Measurements from ENCODE around the gene SCRN3. TPM values are rescaled to one million over a fixed set of nuclear protein-coding genes. Genes with fewer than 3 reads are reported as not detected.

SCRN3 gene
- polyA plus RNA-seq, 1 of the 3 experiments (the other 2 are of a cell fraction): 14.7 TPM

DNA sequence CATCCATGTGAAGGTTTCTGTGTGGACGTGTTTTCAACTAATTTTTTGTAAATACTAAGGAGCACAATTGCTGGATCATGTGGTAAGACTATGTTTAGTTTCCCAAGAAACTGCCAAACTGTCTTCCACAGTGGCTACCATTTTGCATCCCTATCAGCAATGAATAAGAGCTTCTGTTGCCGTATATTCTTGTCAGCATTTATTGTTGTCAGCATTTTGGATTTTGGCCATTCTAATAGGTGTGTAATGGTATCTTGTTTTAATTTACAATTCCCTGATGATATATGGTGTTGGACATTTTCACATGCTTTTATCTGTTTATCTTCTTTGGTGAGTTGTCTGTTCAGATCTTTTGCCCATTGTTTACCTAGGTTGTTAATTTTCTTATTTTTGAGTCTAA lies 34.5 kb downstream of the SCRN3 start:
- Histone ChIP-seq H3K79me2 (ENCODE audit: insufficient read depth) (no peaks in the 10 kb centered on the region), H3K4me1 (ENCODE audit: control insufficient read depth in 1 of 2, insufficient read depth in 2 of 2, low read depth in 1 of 2, low read length in 1 of 2) (no peaks in the 10 kb centered on the region), H2AFZ (ENCODE audit: low read depth) (no peak overlapping the region), H3K27me3 (ENCODE audit: insufficient read depth) (no peaks in the 10 kb centered on the region), H3K4me2 (no peak overlapping the region), H3K9ac (no peak overlapping the region), H3K4me3 (ENCODE audit: low read depth in 2 of 2, low read length in 1 of 2) (no peak overlapping the region), H3K27ac (ENCODE audit: low read depth in 2 of 2, low read length in 1 of 2) (no peak overlapping the region), H3K9me2 (no peaks in the 10 kb centered on the region), H3K9me3 (no peaks in the 10 kb centered on the region), H3F3A (replicated peaks; ENCODE audit: insufficient read depth) (peaks cover 9% of the 10 kb centered on the region), H4K20me1 (ENCODE audit: insufficient read depth) (no peaks in the 10 kb centered on the region), H3K36me3 (replicated peaks in 1 of 2; ENCODE audit: control insufficient read depth in 1 of 2, insufficient read depth in 2 of 2, low read length in 1 of 2) (peaks cover 25 to 42% of the 10 kb centered on the region in 2 experiments)
- DNase-seq: no peak
- WGBS (ENCODE audit: low lambda C conversion rate): 88% methylated on average over 2 of the region's 2 CpGs
- ChIA-PET CTCF (no interaction called here), POLR2A (no interaction called here)
- TF ChIP-seq RXRA (IDR thresholded peaks at IDR 0.05; ENCODE audit: borderline replicate concordance, low read depth): no peak
- TF ChIP-seq NFIC (IDR thresholded peaks at IDR 0.05; ENCODE audit: borderline replicate concordance): no peak
- no peak for TF ChIP-seq GABPA (IDR thresholded peaks at IDR 0.05; ENCODE audit: low read depth)
- no peak for TF ChIP-seq TCF12 (IDR thresholded peaks at IDR 0.05)
- no peak for TF ChIP-seq POLR2AphosphoS5 (IDR thresholded peaks at IDR 0.05; ENCODE audit: low read depth, low read length)
- no peak for TF ChIP-seq FOXM1 (IDR thresholded peaks at IDR 0.05; ENCODE audit: low read depth)
- no peak for TF ChIP-seq GATA2 (CRISPR knock-in tag; IDR thresholded peaks at IDR 0.05)
- TF ChIP-seq PBX3 (IDR thresholded peaks at IDR 0.05): no peak
- no peak for TF ChIP-seq MXI1 (IDR thresholded peaks at IDR 0.05; ENCODE audit: low read depth, low read length)

- WGBS (ENCODE audit: low lambda C conversion rate): 85% methylated on average over 1 of the region's 1 CpG
- Histone ChIP-seq H3K27me3 (ENCODE audit: insufficient read depth) (no peaks in the 10 kb centered on the region), H3K36me3 (replicated peaks in 1 of 2; ENCODE audit: control insufficient read depth in 1 of 2, insufficient read depth in 2 of 2, low read length in 1 of 2) (peaks cover 25 to 40% of the 10 kb centered on the region in 2 experiments), H3K4me3 (ENCODE audit: low read depth in 2 of 2, low read length in 1 of 2) (no peak overlapping the region), H3F3A (replicated peaks; ENCODE audit: insufficient read depth) (peaks cover 9% of the 10 kb centered on the region), H3K27ac (ENCODE audit: low read depth in 2 of 2, low read length in 1 of 2) (no peak overlapping the region), H3K9me3 (no peaks in the 10 kb centered on the region), H3K4me1 (ENCODE audit: control insufficient read depth in 1 of 2, insufficient read depth in 2 of 2, low read depth in 1 of 2, low read length in 1 of 2) (no peaks in the 10 kb centered on the region; a peak in 1 of 4 replicates), H3K9ac (no peak overlapping the region), H3K79me2 (ENCODE audit: insufficient read depth) (no peaks in the 10 kb centered on the region), H4K20me1 (ENCODE audit: insufficient read depth) (no peaks in the 10 kb centered on the region), H2AFZ (ENCODE audit: low read depth) (no peak overlapping the region), H3K9me2 (no peaks in the 10 kb centered on the region), H3K4me2 (no peak overlapping the region)
- CTCF ChIA-PET: interaction anchor here (1.9 kb wide), 1 partner anchor 31 kb away, joined by 6 read pairs; no protein-coding TSS in a partner anchor
- POLR2A ChIA-PET: no interaction called here
- no peak for DNase-seq
- TF ChIP-seq TAF1 (IDR thresholded peaks at IDR 0.05; ENCODE audit: borderline replicate concordance, low read depth, low read length): no peak
- no peak for TF ChIP-seq EZH2phosphoT487 (IDR thresholded peaks at IDR 0.05; ENCODE audit: borderline replicate concordance, low read depth)
- no peak for TF ChIP-seq CHD2 (IDR thresholded peaks at IDR 0.05; ENCODE audit: low read length, partially characterized antibody)
- no peak for TF ChIP-seq RFX5 (IDR thresholded peaks at IDR 0.05; ENCODE audit: low read length)
These were observed 36.4 kb downstream of the SCRN3 start for GRCh38 chr2:174431902-174432301.

- H3K4me2 ChIP-seq: no peak overlapping the region
These were observed 40.8 kb downstream of the SCRN3 start for GRCh38 chr2:174436351-174436750.

More at GRCh38 chr2:174436351-174436750, 40.8 kb downstream of the SCRN3 start:
- no peaks in the 10 kb centered on the region for H3K9me3 ChIP-seq
- DNase-seq: no peak
- ChIA-PET POLR2A (no interaction called here), CTCF (interaction anchor here (2.9 kb wide), 1 partner anchor 27 kb away, joined by 9 read pairs; no protein-coding TSS in a partner anchor)
- no peak overlapping the region for H2AFZ ChIP-seq (ENCODE audit: low read depth)
- no peak overlapping the region for H3K4me3 ChIP-seq (ENCODE audit: low read depth in 2 of 2, low read length in 1 of 2)
- H3K27ac ChIP-seq (ENCODE audit: low read depth in 2 of 2, low read length in 1 of 2): peak overlapping the region in 1 of 2 experiments; percentile 22; a peak in 2 of 4 replicates
- H3K79me2 ChIP-seq (ENCODE audit: insufficient read depth): no peaks in the 10 kb centered on the region
- H3F3A ChIP-seq (replicated peaks; ENCODE audit: insufficient read depth): peaks cover 3% of the 10 kb centered on the region
- no peaks in the 10 kb centered on the region for H3K9me2 ChIP-seq
- peaks cover 2 to 10% of the 10 kb centered on the region in 2 experiments for H3K36me3 ChIP-seq (replicated peaks in 1 of 2; ENCODE audit: control insufficient read depth in 1 of 2, insufficient read depth in 2 of 2, low read length in 1 of 2)
- TF ChIP-seq RFX5 (IDR thresholded peaks at IDR 0.05; ENCODE audit: low read length) (no peak), ELF1 (IDR thresholded peaks at IDR 0.05) (no peak), USF2 (IDR thresholded peaks at IDR 0.05; ENCODE audit: borderline replicate concordance, low read depth, low read length) (no peak), JUND (IDR thresholded peaks at IDR 0.05) (no peak), FOXM1 (IDR thresholded peaks at IDR 0.05; ENCODE audit: low read depth) (no peak)
- TF ChIP-seq, protein P1, sequence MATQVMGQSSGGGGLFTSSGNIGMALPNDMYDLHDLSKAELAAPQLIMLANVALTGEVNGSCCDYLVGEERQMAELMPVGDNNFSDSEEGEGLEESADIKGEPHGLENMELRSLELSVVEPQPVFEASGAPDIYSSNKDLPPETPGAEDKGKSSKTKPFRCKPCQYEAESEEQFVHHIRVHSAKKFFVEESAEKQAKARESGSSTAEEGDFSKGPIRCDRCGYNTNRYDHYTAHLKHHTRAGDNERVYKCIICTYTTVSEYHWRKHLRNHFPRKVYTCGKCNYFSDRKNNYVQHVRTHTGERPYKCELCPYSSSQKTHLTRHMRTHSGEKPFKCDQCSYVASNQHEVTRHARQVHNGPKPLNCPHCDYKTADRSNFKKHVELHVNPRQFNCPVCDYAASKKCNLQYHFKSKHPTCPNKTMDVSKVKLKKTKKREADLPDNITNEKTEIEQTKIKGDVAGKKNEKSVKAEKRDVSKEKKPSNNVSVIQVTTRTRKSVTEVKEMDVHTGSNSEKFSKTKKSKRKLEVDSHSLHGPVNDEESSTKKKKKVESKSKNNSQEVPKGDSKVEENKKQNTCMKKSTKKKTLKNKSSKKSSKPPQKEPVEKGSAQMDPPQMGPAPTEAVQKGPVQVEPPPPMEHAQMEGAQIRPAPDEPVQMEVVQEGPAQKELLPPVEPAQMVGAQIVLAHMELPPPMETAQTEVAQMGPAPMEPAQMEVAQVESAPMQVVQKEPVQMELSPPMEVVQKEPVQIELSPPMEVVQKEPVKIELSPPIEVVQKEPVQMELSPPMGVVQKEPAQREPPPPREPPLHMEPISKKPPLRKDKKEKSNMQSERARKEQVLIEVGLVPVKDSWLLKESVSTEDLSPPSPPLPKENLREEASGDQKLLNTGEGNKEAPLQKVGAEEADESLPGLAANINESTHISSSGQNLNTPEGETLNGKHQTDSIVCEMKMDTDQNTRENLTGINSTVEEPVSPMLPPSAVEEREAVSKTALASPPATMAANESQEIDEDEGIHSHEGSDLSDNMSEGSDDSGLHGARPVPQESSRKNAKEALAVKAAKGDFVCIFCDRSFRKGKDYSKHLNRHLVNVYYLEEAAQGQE (IDR thresholded peaks at IDR 0.05; ENCODE audit: low read depth, low read length): no peak
- TF ChIP-seq, protein P2, sequence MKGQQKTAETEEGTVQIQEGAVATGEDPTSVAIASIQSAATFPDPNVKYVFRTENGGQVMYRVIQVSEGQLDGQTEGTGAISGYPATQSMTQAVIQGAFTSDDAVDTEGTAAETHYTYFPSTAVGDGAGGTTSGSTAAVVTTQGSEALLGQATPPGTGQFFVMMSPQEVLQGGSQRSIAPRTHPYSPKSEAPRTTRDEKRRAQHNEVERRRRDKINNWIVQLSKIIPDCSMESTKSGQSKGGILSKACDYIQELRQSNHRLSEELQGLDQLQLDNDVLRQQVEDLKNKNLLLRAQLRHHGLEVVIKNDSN (IDR thresholded peaks at IDR 0.05; ENCODE audit: borderline replicate concordance, low read depth): no peak
- no peaks in the 10 kb centered on the region for H4K20me1 ChIP-seq (ENCODE audit: insufficient read depth)
- no peak overlapping the region for H3K9ac ChIP-seq
- H3K4me1 ChIP-seq (ENCODE audit: control insufficient read depth in 1 of 2, insufficient read depth in 2 of 2, low read depth in 1 of 2, low read length in 1 of 2): peaks cover 0 to 4% of the 10 kb centered on the region in 2 experiments; a peak in 3 of 4 replicates
- no peaks in the 10 kb centered on the region for H3K27me3 ChIP-seq (ENCODE audit: insufficient read depth)

Data from SK-N-SH (cell line).